IMR-90 (cell line): Measurements from ENCODE around the gene ANKRD2. TPM values are rescaled to one million over a fixed set of nuclear protein-coding genes. Genes with fewer than 3 reads are reported as not detected.

Source experiments
- ATAC-seq: fragments of 200-7000 bp; cut with Tn5 transposase; 2 replicates; pipeline ENCODE4 v1.9.1; 2020; ENCODE audit warnings: low read depth, mild to moderate bottlenecking, moderate library complexity
- BruUV-seq: library from RNA; stranded (reverse); fragments of 400-500 nt; replicated peaks from 2 replicates; lab custom pipeline; 2021; lab: Mats Ljungman, UMichigan
- CTCF ChIA-PET: fragments of 300-600 bp; formaldehyde crosslinking; extraction: SDS; loops from one replicate; lab custom pipeline; 2021; ENCODE audit warnings: antibody characterized with exemption; lab: Yijun Ruan, JAX
- POLR2A ChIA-PET: fragments of 300-600 bp; sonication (Branson Sonifier 250); formaldehyde crosslinking; loops from one replicate; lab custom pipeline; 2022; ENCODE audit warnings: antibody characterized with exemption; ENCODE audit not compliant: unreplicated experiment; lab: Charles Lee
- DNase-seq: peaks from one replicate; pipeline ENCODE4 v3.0.0; 2013
- H2AFZ ChIP-seq: replicated peaks from 2 replicates; pipeline ENCODE3; 2013; ENCODE audit warnings: low read length, mild to moderate bottlenecking; ENCODE audit not compliant: poor library complexity
- H2AK5ac ChIP-seq: 2 replicates; pipeline ENCODE4 v1.6.1; 2013; ENCODE audit warnings: low read depth, low read length, inconsistent platforms
- H2AK9ac ChIP-seq: replicated peaks from 2 replicates; pipeline ENCODE3; 2013; ENCODE audit warnings: mild to moderate bottlenecking, low read depth, low read length, moderate library complexity; ENCODE audit not compliant: poor library complexity
- H2BK120ac ChIP-seq: 2 replicates; pipeline ENCODE4 v1.6.1; 2013; ENCODE audit warnings: low read depth, low read length, inconsistent platforms
- H2BK15ac ChIP-seq: 3 replicates; pipeline ENCODE4 v1.6.1; 2013; ENCODE audit warnings: low read depth, low read length, inconsistent platforms
- H2BK20ac ChIP-seq: 2 replicates; pipeline ENCODE4 v1.6.1; 2013; ENCODE audit warnings: low read depth, mild to moderate bottlenecking, inconsistent platforms, low read length, moderate library complexity
- H2BK5ac ChIP-seq: 2 replicates; pipeline ENCODE4 v1.6.1; 2013; ENCODE audit warnings: mild to moderate bottlenecking, low read depth, low read length, inconsistent platforms; ENCODE audit not compliant: poor library complexity, severe bottlenecking
- H3K14ac ChIP-seq: replicated peaks from 2 replicates; pipeline ENCODE4 v1.6.1; 2013; ENCODE audit warnings: low read depth, low read length, inconsistent platforms
- H3K18ac ChIP-seq: 2 replicates; pipeline ENCODE4 v1.6.1; 2013; ENCODE audit warnings: low read depth, low read length, control low read depth
- H3K23ac ChIP-seq: 2 replicates; pipeline ENCODE4 v1.6.1; 2013; ENCODE audit warnings: low read depth, low read length, inconsistent platforms
- H3K27ac ChIP-seq: 2 replicates; pipeline ENCODE4 v1.5.1; 2013; ENCODE audit warnings: mild to moderate bottlenecking, control low read depth, low read length; ENCODE audit not compliant: insufficient read depth
- H3K27me3 ChIP-seq: 2 replicates; pipeline ENCODE4 v1.6.1; 2013; ENCODE audit warnings: low read length; ENCODE audit not compliant: control insufficient read depth, insufficient read depth
- H3K36me3 ChIP-seq: 2 replicates; pipeline ENCODE4 v1.6.1; 2013; ENCODE audit warnings: low read length, mixed read lengths; ENCODE audit not compliant: control insufficient read depth, insufficient read depth
- H3K4ac ChIP-seq: 2 replicates; pipeline ENCODE4 v1.6.1; 2013; ENCODE audit warnings: low read depth, low read length, inconsistent platforms
- H3K4me1 ChIP-seq: 2 replicates; pipeline ENCODE4 v1.6.1; 2013; ENCODE audit warnings: low read length, mixed read lengths; ENCODE audit not compliant: control insufficient read depth, insufficient read depth
- H3K4me2 ChIP-seq: 2 replicates; pipeline ENCODE4 v1.6.1; 2013; ENCODE audit warnings: low read depth, mild to moderate bottlenecking, control low read depth, low read length, moderate library complexity
- H3K4me3 ChIP-seq: 2 replicates; pipeline ENCODE4 v1.5.1; 2013; ENCODE audit warnings: low read depth, mild to moderate bottlenecking, control low read depth, low read length, moderate library complexity; ENCODE audit not compliant: insufficient read depth
- H3K56ac ChIP-seq: 2 replicates; pipeline ENCODE4 v1.6.1; 2013; ENCODE audit warnings: low read length, inconsistent platforms; ENCODE audit not compliant: insufficient read depth; ENCODE audit errors: extremely low read depth
- H3K79me1 ChIP-seq, 2 experiments: 2 replicates each; pipeline ENCODE4 v1.6.1; 2013; ENCODE audit warnings: low read length in 2 of 2, inconsistent platforms in 1 of 2, low read depth in 1 of 2
- H3K9ac ChIP-seq: 2 replicates; pipeline ENCODE4 v1.6.1; 2013; ENCODE audit warnings: low read depth, low read length, control low read depth
- H3K9me1 ChIP-seq: 2 replicates; pipeline ENCODE4 v1.6.1; 2013; ENCODE audit warnings: low read length, inconsistent platforms; ENCODE audit not compliant: insufficient read depth
- H3K9me3 ChIP-seq: 2 replicates; pipeline ENCODE4 v1.6.1; 2013; ENCODE audit warnings: low read length; ENCODE audit not compliant: control insufficient read depth, insufficient read depth
- H4K20me1 ChIP-seq: 2 replicates; pipeline ENCODE4 v1.6.1; 2013; ENCODE audit warnings: low read length, inconsistent platforms; ENCODE audit not compliant: insufficient read depth
- H4K5ac ChIP-seq: 2 replicates; pipeline ENCODE4 v1.6.1; 2013; ENCODE audit warnings: mild to moderate bottlenecking, low read depth, low read length, control low read depth
- H4K8ac ChIP-seq, 2 experiments: 2 replicates each; pipeline ENCODE4 v1.6.1; 2013; ENCODE audit warnings: low read depth in 2 of 2, low read length in 2 of 2, control low read depth in 1 of 2, inconsistent platforms in 1 of 2
- H4K91ac ChIP-seq: 2 replicates; pipeline ENCODE4 v1.6.1; 2013; ENCODE audit warnings: low read depth, low read length, inconsistent platforms; ENCODE audit not compliant: insufficient read depth
- BHLHE40 ChIP-seq: fragments of 150-350 bp; IDR thresholded peaks from 2 replicates; pipeline ENCODE4 v1.6.1; 2016; ENCODE audit warnings: mild to moderate bottlenecking, low read depth, low read length
- CEBPB ChIP-seq: IDR thresholded peaks from 2 replicates; pipeline ENCODE4 v1.6.1; 2012; ENCODE audit warnings: low read depth, low read length, improper control_type of control experiment
- CHD1 ChIP-seq: IDR thresholded peaks from 2 replicates; pipeline ENCODE4 v1.6.1; 2012; ENCODE audit warnings: low read depth, low read length, improper control_type of control experiment
- FOS ChIP-seq: fragments of 150-350 bp; IDR thresholded peaks from 2 replicates; pipeline ENCODE4 v1.6.1; 2016; ENCODE audit warnings: low read depth, low read length
- MAFK ChIP-seq: IDR thresholded peaks from 2 replicates; pipeline ENCODE4 v1.6.1; 2012; ENCODE audit warnings: low read depth, low read length, improper control_type of control experiment
- MAZ ChIP-seq: IDR thresholded peaks from 2 replicates; pipeline ENCODE4 v1.6.1; 2012; ENCODE audit warnings: low read depth, mild to moderate bottlenecking, low read length, improper control_type of control experiment, moderate library complexity, borderline replicate concordance
- MXI1 ChIP-seq: IDR thresholded peaks from 2 replicates; pipeline ENCODE4 v1.6.1; 2012; ENCODE audit warnings: low read depth, mild to moderate bottlenecking, low read length, moderate library complexity, borderline replicate concordance
- NFE2L2 ChIP-seq: fragments of 150-350 bp; IDR thresholded peaks from 2 replicates; pipeline ENCODE4 v1.6.1; 2016; ENCODE audit warnings: low read depth, mild to moderate bottlenecking, low read length
- RAD21 ChIP-seq: IDR thresholded peaks from 2 replicates; pipeline ENCODE4 v1.6.1; 2012; ENCODE audit warnings: low read length, improper control_type of control experiment
- RCOR1 ChIP-seq: IDR thresholded peaks from 2 replicates; pipeline ENCODE4 v1.6.1; 2012; ENCODE audit warnings: mild to moderate bottlenecking, low read length, improper control_type of control experiment; ENCODE audit not compliant: insufficient replicate concordance
- RFX5 ChIP-seq: IDR thresholded peaks from 2 replicates; pipeline ENCODE4 v1.8.0; 2012; ENCODE audit warnings: low read depth, mild to moderate bottlenecking, low read length, moderate library complexity
- SMC3 ChIP-seq: fragments of 150-350 bp; IDR thresholded peaks from 2 replicates; pipeline ENCODE4 v1.6.1; 2016; ENCODE audit warnings: low read depth, mild to moderate bottlenecking, antibody characterized with exemption, low read length, moderate library complexity
- WGBS, 2 experiments: methylation state at CpG; one replicate each; pipeline versions ENCODE4 v1.1.5 to v1.1.7; 2013; ENCODE audit warnings: missing lambda C conversion rate in 2 of 2; ENCODE audit not compliant: insufficient read length in 1 of 2; ENCODE audit errors: extremely low coverage in 2 of 2; 5-methylcytosine and 5-hydroxymethylcytosine counted together
- dilution Hi-C: fragments of 300-500 bp; cut with HindIII; formaldehyde crosslinking; loops from one replicate; pipeline ENCODE4 v1.14.3; 2018; ENCODE audit warnings: low sequenced_read_pairs; ENCODE audit not compliant: unreplicated experiment
- in situ Hi-C: fragments of 300-500 bp; cut with MboI; formaldehyde crosslinking; loops from 3 replicates; pipeline ENCODE4 v1.14.3; 2019; ENCODE audit warnings: low sequenced_read_pairs, inconsistent platforms, mixed read lengths
- intact Hi-C: fragments of 100-400 bp; cut with micrococcal nuclease; formaldehyde crosslinking; loops from 2 replicates; pipeline ENCODE4 v1.10.0; 2022
- polyA plus RNA-seq, 3 experiments: library from polyadenylated mRNA; depleted of rRNA; stranded (reverse); fragments of >200 nt; gene quantifications; 2 replicates each; pipeline ENCODE4 v1.2.3, GENCODE V29; 2012; ENCODE audit warnings: low replicate concordance in 1 of 3
- total RNA-seq: library from RNA; depleted of rRNA; stranded (reverse); fragments of >200 nt; gene quantifications from 2 replicates; pipeline ENCODE4 v1.2.3, GENCODE V29; 2012
- TF ChIP-seq, protein P1 (sequence below): fragments of 150-350 bp; IDR thresholded peaks from 2 replicates; pipeline ENCODE4 v1.6.1; 2016; ENCODE audit warnings: low read depth, mild to moderate bottlenecking, low read length, moderate library complexity, borderline replicate concordance

Gene ANKRD2
- total and polyA plus RNA-seq, 2 of the 4 experiments (the other 2 are of a cell fraction): 0.36 to 0.65 TPM

DNA sequence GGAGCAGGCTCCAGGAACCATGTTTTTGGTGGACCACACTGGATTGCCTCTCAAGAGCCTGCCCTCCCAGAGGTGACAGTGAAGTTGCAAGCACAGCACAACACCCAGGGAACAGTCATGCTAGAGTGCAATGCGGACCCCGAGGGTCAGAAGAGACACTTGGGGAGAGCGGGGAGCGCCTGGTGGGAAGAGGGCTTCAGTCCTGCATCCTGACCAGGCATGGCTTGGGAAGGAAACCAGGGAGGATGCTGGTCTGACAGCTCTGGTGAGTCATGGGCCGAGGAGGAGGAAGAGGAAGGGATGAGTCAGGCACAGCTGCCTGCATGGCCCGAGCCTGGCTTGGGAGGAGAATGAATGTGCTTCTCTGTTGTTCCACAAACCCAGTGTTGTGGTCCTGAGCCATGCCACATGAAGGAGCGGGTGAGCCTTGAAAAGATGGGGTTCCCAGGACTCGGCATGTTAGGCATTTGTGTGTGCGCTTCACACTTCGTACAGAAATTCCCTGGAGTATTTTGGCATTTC lies 29.5 kb upstream of the ANKRD2 start (continued):
- TF ChIP-seq RCOR1: no peak

DNA sequence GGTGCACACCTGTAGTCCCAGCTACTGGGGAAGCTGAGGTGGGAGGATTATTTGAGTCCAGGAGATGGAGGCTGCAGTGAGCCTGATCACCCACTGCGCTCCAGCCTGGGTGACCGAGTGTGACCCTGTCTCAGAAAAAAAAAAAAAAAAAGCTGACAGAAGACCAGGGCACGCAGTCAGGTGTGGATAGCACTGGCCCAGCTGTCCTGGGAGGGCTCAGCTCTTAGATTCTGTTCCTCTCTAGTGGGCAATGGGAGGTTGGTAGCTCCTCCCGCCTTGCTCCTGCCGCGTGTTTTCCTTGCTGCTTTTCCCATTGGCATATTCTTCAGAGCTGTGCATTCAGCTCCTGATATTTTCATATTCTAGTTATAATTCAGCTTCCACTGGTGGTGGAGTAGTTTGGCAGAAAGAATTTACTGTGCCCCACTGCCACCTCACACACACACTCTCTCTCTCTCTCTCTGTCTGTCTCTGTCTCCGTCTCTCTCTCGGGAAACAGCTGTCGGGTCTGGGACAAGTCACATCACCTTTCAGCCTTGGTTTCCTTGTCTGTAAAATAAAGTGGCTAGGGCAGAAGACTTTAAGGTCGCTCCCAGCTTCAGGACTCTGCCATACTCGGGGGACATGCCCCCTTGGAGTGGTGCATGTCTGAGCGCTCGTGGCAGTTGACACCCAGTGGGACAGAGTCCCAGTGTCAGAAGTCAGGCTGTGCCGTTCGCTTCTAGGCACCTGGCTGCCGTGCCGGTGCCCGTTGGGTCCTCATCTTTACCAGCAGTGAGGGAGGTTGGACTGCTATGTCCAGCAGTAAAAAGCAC lies 25.9 kb upstream of the ANKRD2 start:
- H3K18ac ChIP-seq: no peak overlapping the region
- no TSS peak for BruUV-seq
- H2AFZ ChIP-seq: peak overlapping the region; percentile 46
- in situ Hi-C loops (no loop called here), dilution Hi-C loops (no loop called here), intact Hi-C loops (no loop called here)
- no peak overlapping the region for H4K5ac ChIP-seq
- no peak overlapping the region for H3K4me3 ChIP-seq
- H3K4me1 ChIP-seq: peaks cover 30% of the 10 kb centered on the region
- ATAC-seq: no peak
- CTCF ChIA-PET: interaction anchor here (1.1 kb wide), 1 partner anchor 57 kb away, joined by 4 read pairs; no protein-coding TSS in a partner anchor
- no peak overlapping the region for H3K56ac ChIP-seq
- no peak overlapping the region for H3K4ac ChIP-seq
- POLR2A ChIA-PET: interaction anchor here (0.6 kb wide), 1 partner anchor 43 kb away, joined by 4 read pairs; the partner anchor contains the start of gene C10orf62
- no peaks in the 10 kb centered on the region for H3K36me3 ChIP-seq
- H2BK5ac ChIP-seq: no peak overlapping the region
- H4K20me1 ChIP-seq: no peaks in the 10 kb centered on the region
- no peak overlapping the region for H4K8ac ChIP-seq
- H3K4me2 ChIP-seq: no peak overlapping the region
- no peak overlapping the region for H3K27ac ChIP-seq
- H2BK20ac ChIP-seq: peak overlapping the region; percentile 24; the same call in 1 of the 2 replicates
- no peak overlapping the region for H3K14ac ChIP-seq
- H2BK120ac ChIP-seq: no peak overlapping the region
- peaks cover 27 to 77% of the 10 kb centered on the region in 2 experiments for H3K79me1 ChIP-seq
- H2BK15ac ChIP-seq: no peak overlapping the region
- no peaks in the 10 kb centered on the region for H3K27me3 ChIP-seq
- H3K23ac ChIP-seq: no peak overlapping the region
- peaks cover 6% of the 10 kb centered on the region; the same call in 1 of the 2 replicates for H3K9me1 ChIP-seq
- H3K9ac ChIP-seq: no peak overlapping the region
- H2AK9ac ChIP-seq: no peak overlapping the region
- H4K91ac ChIP-seq: no peak overlapping the region
- no peak for DNase-seq
- no peaks in the 10 kb centered on the region for H3K9me3 ChIP-seq
- no CpG with 5 or more reads among the region's 18 CpGs for WGBS, 2 experiments
- H2AK5ac ChIP-seq: peak overlapping the region; percentile 46
- no peak for TF ChIP-seq NFE2L2
- TF ChIP-seq MAFK: no peak
- TF ChIP-seq, protein P1, sequence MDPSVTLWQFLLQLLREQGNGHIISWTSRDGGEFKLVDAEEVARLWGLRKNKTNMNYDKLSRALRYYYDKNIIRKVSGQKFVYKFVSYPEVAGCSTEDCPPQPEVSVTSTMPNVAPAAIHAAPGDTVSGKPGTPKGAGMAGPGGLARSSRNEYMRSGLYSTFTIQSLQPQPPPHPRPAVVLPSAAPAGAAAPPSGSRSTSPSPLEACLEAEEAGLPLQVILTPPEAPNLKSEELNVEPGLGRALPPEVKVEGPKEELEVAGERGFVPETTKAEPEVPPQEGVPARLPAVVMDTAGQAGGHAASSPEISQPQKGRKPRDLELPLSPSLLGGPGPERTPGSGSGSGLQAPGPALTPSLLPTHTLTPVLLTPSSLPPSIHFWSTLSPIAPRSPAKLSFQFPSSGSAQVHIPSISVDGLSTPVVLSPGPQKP: no peak
- no peak for TF ChIP-seq RCOR1
- TF ChIP-seq MXI1: no peak
- no peak for TF ChIP-seq RAD21
- TF ChIP-seq CHD1: no peak
- TF ChIP-seq RFX5: no peak
- no peak for TF ChIP-seq SMC3
- no peak for TF ChIP-seq FOS
- TF ChIP-seq CEBPB: no peak
- TF ChIP-seq BHLHE40: no peak
- no peak for TF ChIP-seq MAZ
